HG02852 (cell line): Measurements from ENCODE around the gene LPP.

Experiments used
- ATAC-seq: cut with Tn5 transposase; IDR thresholded peaks from one replicate; pipeline ENCODE4 v1.9.1; 2021; ENCODE audit warnings: mild to moderate bottlenecking, moderate library complexity; ENCODE audit not compliant: unreplicated experiment

LPP gene

DNA sequence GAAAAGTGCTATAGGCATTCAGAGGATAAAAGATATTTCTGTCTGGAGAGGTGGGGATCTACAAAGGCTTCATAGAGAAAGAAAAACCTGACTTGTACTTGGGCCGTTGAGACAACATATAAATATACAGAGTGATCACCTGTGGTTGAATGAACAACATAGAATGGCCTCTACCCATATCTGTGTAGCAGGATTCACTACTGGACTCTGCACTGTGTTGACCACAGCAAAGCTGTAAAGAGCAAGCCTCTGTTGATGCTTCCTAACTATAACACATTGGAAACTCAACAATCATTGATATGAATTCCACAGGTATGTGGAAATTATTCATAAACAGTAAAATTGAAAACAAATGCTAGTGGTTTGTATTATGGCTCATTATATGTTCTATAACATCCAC lies 19.1 kb upstream of the LPP start:
- no peak for ATAC-seq

GRCh38 chr3:188135271-188135670 lies 18.7 kb upstream of the LPP start:
- ATAC-seq = no peak

DNA sequence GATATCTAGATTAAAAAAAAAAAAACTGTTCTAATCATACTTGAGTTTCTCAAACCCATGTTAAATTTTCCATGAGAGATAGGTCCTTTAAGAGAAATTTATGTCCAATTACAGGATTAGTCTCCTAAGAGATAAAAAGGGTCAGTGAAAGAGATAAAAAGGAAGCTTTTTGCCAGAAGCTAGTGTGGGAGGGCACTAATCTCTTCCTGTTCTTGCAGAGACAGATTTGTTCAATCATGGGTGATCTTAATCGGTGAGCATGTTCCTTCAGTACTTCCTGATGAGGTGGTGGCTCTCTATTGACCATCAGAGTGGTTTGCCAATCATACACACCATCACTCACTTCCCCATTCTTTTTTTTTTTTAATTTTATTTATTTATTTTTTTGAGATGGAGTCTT lies 16.9 kb upstream of the LPP start:
- ATAC-seq = no peak

DNA sequence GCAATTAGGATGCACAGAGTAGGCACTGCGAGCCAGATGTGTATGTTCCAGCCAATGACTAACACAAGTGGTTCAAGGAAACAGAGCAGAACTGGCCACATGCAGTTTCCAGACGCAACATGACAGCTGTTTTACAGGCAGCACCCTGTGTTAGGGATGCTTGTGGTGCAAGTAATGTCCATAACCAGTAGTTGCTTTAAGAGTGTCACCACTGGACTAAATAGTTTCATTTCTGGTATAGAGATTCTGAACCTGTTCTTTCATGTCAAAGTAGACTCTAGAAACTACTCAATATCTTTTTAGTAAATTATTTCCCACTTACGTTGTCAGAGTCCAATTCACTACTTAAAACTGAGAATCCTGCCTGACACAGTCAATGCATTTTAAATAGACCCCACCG lies 14.5 kb upstream of the LPP start:
- no peak for ATAC-seq

DNA sequence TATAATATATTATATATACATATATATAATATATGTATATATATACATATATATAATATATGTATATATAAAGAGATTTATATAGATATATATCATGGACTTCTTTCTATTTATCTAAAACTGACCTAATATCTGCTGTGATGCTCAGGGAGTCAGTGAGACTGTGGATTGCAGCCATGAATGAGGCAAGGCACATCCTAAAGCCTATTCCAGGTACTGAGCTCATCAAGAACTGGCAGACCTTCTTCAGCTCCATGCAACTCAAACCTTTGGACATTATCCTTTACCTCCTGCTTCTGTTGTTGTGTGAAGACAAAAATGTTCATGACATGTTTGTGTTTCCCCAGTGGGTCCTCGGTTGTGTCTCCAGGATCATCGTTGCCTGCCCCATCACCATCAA lies 7.7 kb upstream of the LPP start:
- ATAC-seq = no peak

DNA sequence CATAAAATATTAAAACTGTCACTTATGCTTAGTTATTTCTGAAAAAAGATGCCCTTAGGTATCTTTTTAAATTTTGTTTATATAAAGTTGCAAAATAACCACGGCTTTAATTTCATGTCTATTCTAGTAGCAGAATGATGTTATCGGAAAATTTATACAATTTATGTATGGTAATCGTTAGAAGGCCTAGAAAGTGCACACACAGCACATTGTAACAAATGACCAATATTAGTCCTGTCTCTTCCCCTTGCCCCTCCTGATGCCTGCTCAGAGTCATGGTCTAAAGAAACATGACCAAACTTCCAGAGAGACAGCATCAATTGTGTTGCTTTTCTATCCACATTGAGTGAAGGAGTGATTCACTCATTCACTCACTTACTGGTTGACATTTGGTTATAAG lies 6.2 kb upstream of the LPP start:
- no peak for ATAC-seq

DNA sequence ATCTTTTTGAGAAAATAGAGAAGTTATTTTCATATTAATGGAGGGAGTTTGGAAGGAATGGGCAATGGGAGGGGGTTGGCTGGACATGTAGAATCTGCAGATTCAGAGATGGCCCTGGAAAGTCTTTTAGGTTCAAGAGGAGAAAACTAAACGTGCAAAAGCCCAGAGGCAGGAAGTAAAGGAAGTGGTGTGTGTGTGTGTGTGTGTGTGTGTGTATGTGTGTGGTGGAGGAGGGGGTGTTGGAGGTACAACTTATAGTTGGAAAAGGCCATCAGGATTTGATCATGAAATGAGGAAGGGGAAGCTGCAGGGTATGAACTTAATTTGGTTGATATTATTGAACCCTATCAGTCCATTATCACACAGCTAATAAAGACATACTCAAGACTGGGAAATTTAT lies 5.6 kb upstream of the LPP start:
- ATAC-seq = no peak

GRCh38 chr3:188149587-188149986 lies 4.4 kb upstream of the LPP start:
- ATAC-seq = no peak

DNA sequence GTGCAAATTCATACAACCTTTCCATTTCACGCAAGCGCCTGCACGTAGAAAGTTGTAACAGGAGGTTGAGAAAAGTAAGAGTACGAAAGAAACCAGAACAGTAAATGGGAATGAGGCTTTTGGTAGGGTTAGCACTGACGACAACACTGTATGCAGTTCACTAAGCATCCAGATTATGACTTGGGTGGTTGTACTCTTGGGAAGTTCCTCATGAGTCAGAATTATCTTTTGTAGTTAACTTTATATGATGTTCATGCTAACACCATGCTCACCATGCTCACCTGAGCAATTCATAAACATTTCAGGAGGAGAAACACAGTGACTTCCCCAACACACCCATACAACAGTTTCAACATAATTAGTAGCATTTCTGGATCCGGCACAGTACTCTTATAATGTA lies 3.0 kb upstream of the LPP start:
- ATAC-seq = no peak

GRCh38 chr3:188151438-188151837 lies 2.5 kb upstream of the LPP start:
- ATAC-seq = no peak

DNA sequence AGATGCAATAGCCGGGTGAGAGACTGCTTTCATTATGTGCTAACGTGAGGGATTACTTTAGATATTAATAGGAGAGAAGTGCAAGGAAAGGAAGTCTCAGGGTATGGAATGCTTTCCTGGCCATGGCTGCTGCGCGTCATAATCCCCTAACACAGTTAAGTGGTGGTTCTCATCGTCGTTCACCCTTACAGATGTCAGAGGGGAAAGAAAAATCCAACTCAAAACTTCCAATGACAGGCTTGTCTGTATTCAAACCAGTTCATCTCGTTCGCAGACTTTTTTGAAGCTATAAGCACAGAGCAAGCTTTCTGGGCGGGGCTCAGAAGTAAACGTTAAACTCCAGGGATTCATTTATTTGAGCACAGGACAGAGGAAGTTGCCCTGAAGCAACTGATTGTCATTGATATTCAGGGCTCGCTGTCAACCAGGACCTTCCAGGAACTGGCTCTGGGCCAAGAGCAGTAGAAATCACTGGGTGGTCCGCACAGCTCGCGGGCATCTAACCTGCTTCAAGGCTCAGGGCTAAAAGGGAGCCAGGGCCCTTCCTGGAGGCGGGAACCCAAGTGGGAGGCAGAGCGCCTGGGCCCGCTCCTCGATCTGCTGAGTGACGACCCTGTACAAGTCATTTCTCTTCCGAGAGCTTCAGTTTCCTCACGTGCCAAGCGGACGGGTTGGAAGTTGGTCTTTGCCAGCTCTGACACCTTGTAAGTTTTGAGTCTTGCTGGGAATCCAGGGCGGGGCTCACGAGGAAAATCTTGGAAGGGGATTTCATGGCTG lies 1.1 kb upstream of the LPP start:
- no peak for ATAC-seq

- peak; percentile 19 for ATAC-seq
These were observed 432 bp upstream of the LPP start for GRCh38 chr3:188153437-188154013.

DNA sequence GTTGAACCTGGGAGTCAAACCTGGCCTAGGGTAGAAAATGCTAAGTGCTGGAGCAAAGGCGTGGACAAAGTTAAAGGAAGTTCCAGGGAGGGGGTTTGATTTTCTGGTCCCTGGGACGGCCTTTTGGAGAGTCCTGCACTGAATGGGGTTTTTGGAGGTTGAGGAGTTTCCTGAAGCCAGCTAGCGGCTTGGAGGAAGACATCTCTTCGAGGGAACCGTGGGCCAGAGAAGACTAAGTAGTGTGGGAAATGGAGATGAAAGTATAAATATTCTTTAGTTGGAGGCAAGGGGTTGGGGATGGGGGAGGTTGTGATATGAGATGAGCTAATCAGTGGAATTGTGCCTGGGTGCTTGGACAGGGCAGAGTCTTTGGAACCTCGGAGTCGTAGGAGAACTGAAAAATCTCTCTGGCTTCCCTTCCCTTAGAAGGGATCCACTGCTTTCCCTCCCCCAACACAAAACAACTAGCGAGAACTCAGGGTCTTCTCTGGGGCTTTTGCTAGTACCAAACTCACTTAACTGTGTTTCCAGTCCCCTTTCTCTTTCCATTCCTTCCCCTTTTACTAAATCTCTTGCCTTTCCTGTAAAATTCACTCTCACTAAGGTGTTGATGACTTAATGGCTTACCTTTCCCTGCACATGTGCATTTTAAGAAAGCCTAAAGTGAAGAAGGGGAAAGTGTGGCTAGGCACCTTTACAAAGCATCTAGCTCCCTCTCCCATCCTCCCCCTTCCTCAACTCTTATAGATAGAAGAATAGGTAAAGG lies 1.0 kb downstream of the LPP start:
- no peak for ATAC-seq

DNA sequence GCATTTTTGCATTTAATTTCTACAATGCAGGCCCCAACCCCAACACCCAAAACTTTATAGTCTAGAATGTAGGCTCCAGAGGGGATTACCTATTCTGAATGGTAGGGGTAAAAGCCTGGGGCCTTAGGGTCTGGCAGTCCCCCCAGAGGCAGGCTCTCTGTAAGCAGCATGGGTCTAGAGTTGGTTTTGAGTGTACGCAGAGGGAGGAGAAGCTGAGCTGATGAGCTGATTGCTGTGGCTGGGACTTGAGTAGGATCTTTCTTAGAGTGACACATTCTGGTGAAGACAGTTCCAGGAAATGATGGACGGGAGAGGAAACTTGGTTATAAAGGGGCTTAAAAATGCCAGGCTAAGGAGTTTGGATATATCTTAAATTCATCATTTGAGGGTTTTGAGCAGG lies 2.1 kb downstream of the LPP start:
- no peak for ATAC-seq

- no peak for ATAC-seq
These were observed 3.5 kb downstream of the LPP start for GRCh38 chr3:188157407-188157806.

- no peak for ATAC-seq
These were observed 4.0 kb downstream of the LPP start for GRCh38 chr3:188157971-188158370.

- ATAC-seq = no peak
These were observed 4.9 kb downstream of the LPP start for GRCh38 chr3:188158731-188159310.

GRCh38 chr3:188160751-188161150 lies 6.8 kb downstream of the LPP start:
- ATAC-seq = no peak

GRCh38 chr3:188164248-188164687 lies 10.3 kb downstream of the LPP start:
- ATAC-seq = no peak

DNA sequence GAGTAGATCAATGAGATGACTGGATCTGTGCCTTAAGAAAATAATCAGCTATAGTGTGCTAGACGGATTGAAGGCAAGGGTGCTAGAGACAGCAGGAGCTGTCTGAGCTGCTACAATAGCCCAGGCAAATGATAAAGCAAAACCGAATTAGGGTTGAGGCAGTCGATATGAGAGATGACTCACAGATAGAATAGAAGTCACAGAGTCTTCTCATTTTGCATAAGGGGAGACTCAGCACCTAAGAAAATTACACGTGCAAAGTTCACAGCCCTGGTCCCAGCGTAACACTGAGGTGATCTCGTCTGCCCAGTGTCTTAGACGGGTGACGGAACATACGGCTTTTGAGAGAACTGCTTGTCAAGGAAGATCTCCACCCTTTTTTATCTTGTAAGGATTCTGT lies 11.6 kb downstream of the LPP start:
- no peak for ATAC-seq

DNA sequence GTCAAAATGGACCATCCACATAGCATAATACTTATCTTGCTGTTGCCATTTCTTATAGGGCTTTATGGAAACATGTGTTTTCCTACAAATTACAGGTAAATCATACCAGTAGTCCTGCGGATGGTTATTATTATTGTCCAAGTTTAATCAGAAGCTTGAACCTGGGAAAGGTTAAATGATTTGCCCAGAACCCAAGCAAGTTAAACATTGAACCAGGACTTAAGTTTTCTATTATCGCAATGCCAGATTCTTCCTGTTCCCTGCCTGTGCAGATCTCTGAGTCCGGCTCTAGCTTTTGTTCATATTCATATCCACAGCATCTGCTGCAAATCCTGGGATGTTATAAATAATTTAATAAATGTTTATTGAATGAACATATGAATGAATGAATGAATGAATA lies 12.5 kb downstream of the LPP start:
- no peak for ATAC-seq

DNA sequence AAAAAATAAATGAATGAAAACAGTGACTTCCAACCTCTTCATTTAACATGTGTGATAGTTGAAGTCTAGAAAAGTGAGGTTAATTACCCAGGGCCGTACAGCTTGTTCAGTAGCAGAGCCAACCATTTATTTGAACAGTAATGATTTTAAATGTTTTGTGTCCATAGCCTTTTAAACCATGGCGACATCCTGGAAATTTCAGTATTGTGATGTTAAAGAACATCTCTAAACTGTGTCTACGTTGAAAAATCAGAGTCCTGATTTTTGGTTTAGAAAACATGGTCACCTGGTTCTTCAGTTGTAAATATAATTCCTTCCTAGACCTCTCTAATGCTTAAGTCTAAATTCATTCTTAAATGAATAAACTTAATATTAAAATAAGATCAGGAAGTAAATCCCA lies 14.2 kb downstream of the LPP start:
- ATAC-seq = no peak
